Measurements from ENCODE around the gene PDE4DIP.
"Not testable (repeated sequence)": the region's sequence is repeated elsewhere in the genome, so short reads cannot be mapped to it uniquely, and the experiment has no call there.

GRCh38 chr1:148854063-148854462, 9.8 kb downstream of the PDE4DIP start:
- TF ChIP-seq CTCF, POLR2A (IDR thresholded peaks at IDR 0.05): not testable (repeated sequence)
